B cell (primary cell): ENCODE results near the gene ANO2.

Experiments used
- EZH2 ChIP-seq: IDR thresholded peaks from 2 replicates; pipeline ENCODE4 v1.6.1; 2012; ENCODE audit warnings: borderline replicate concordance, low read depth, mild to moderate bottlenecking, moderate library complexity, low read length; ENCODE audit not compliant: insufficient read depth, poor library complexity, severe bottlenecking
- TF ChIP-seq, protein P1 (sequence below): fragments of 200-600 bp; IDR thresholded peaks from one replicate; pipeline ENCODE4 v1.8.0; 2022; ENCODE audit warnings: antibody characterized with exemption, mild to moderate bottlenecking

DNA sequence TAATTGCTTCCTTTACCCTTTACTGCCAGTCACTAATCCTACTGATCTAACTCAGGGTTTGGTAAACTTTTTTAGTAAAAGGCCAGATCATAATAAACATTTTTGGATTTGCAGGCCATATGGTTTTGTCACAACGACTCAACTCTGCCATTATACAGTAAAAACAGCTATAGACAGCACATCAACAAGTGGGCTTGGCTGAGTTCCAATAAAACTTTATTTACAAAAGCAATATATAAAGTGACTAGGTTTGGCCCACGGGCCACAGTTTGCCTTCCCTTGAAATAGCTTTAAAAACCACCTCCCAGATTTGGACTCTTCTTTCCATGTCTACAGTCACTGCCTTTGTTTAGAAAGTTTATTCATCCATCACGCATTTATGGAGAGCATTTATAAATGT is 366.3 kb downstream of the ANO2 start:
- TF ChIP-seq, protein P1, sequence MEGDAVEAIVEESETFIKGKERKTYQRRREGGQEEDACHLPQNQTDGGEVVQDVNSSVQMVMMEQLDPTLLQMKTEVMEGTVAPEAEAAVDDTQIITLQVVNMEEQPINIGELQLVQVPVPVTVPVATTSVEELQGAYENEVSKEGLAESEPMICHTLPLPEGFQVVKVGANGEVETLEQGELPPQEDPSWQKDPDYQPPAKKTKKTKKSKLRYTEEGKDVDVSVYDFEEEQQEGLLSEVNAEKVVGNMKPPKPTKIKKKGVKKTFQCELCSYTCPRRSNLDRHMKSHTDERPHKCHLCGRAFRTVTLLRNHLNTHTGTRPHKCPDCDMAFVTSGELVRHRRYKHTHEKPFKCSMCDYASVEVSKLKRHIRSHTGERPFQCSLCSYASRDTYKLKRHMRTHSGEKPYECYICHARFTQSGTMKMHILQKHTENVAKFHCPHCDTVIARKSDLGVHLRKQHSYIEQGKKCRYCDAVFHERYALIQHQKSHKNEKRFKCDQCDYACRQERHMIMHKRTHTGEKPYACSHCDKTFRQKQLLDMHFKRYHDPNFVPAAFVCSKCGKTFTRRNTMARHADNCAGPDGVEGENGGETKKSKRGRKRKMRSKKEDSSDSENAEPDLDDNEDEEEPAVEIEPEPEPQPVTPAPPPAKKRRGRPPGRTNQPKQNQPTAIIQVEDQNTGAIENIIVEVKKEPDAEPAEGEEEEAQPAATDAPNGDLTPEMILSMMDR: no peak
- TF ChIP-seq EZH2: no peak
